ENCODE data around the gene CLRN3. TPM values are rescaled to one million over a fixed set of nuclear protein-coding genes. Genes with fewer than 3 reads are reported as not detected.

The CLRN3 gene
- total and polyA plus RNA-seq, 7 donors: 0.03 TPM; not detected in 6

DNA sequence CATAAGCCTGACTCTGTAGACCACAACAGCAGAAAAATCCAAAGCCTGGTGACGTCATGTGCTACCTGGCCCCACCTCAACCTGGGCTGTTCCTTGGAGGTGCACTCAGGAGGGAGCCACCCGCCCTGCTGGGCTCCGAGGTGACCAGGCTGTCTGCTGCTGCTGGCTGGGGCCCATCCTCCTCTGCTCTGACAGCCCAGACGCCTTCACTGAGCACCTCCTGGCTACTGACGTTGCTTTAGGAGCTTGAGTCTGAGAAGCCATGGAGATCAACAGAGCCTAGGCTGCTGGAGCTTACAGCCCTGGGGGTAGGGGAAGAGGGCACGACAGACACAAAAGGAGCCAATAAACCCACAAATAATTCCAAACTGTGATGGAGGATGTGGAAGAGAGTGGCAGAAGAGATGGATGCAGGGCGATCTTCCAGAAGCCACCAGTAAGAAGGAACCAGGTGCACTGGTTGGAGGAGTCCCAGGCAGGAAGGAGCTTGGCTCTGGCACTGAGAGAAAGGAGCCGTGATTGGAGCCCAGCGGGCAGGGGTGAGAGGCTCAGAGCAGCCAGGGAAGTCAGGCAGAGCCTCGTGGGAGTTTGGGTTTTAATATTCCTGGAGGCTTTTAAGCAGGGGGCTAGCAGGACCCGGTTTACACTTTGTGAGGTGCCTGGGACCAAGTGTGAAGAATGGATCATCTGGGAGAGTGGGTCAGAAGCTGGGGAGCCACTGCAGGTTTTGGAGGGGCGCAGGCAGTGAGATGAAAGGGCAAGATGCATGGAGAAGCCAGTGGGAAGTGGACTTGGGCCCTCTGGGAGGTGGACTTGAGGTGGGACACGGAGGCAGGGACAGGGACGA lies 12.5 kb upstream of the CLRN3 start:
- no peak for ATAC-seq
- WGBS, 3 donors: 80 to 87% (median 81%) methylated on average over 14 of the region's 14 CpGs
- TF ChIP-seq, protein P1, sequence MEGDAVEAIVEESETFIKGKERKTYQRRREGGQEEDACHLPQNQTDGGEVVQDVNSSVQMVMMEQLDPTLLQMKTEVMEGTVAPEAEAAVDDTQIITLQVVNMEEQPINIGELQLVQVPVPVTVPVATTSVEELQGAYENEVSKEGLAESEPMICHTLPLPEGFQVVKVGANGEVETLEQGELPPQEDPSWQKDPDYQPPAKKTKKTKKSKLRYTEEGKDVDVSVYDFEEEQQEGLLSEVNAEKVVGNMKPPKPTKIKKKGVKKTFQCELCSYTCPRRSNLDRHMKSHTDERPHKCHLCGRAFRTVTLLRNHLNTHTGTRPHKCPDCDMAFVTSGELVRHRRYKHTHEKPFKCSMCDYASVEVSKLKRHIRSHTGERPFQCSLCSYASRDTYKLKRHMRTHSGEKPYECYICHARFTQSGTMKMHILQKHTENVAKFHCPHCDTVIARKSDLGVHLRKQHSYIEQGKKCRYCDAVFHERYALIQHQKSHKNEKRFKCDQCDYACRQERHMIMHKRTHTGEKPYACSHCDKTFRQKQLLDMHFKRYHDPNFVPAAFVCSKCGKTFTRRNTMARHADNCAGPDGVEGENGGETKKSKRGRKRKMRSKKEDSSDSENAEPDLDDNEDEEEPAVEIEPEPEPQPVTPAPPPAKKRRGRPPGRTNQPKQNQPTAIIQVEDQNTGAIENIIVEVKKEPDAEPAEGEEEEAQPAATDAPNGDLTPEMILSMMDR (IDR thresholded peaks at IDR 0.05): no peak
- intact Hi-C loops (cut with DNase I): loop anchor here in 1 of 2 donors (5.0 kb wide), 1 partner anchor 162 kb away; no protein-coding TSS in a partner anchor
- H3K4me3 ChIP-seq: no peak overlapping the region
- no peaks in the 10 kb centered on the region for H3K4me1 ChIP-seq
- no peaks in the 10 kb centered on the region for H3K36me3 ChIP-seq (ENCODE audit: insufficient read depth in 1 of 2, low read depth in 1 of 2)
- peaks cover 0 to 9% (median 5%) of the 10 kb centered on the region in 3 donors for H3K27me3 ChIP-seq (ENCODE audit: insufficient read depth in 3 of 3, low read length in 2 of 3)
- H3K9me3 ChIP-seq: no peaks in the 10 kb centered on the region
- no peak for DNase-seq
- H3K27ac ChIP-seq: no peak overlapping the region

DNA sequence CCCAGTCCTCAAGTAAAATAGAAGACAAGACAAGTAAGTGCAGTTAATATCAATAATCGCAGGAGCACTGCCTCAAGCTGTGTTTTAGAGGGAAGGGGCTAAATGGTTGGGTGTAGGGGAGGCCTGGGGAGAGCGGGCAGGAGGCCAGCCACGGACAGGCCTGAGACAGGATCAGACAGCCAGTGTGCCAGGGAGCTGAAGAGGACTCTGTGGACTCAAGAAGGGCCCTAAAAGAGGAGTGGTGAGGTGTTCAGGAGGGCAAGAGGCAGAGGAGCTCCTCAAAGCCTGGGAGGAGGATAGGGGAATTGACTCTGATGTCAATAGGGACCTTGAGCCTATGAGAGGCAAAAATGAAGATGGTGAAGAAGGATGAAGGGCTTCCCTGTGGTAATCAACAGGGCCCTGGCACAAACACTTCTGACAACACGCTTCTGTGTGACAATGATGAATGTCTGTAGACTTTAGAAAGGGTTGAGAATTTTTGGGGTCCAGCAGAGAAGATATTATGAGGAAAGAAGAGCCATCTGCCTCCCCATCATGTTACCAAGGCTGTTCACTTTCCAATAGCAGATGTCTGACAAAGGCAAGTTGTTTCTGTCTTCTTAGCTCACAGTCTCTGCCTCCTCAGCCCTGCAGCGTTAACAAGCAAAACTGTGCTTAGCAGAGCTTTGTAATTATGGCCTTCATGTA lies 11.7 kb upstream of the CLRN3 start:
- Histone ChIP-seq H3K4me1 (no peaks in the 10 kb centered on the region), H3K9me3 (no peaks in the 10 kb centered on the region), H3K4me3 (no peak overlapping the region), H3K27me3 (ENCODE audit: insufficient read depth in 3 of 3, low read length in 2 of 3) (peaks cover 0 to 9% (median 5%) of the 10 kb centered on the region in 3 donors), H3K27ac (no peak overlapping the region), H3K36me3 (ENCODE audit: insufficient read depth in 1 of 2, low read depth in 1 of 2) (no peaks in the 10 kb centered on the region)
- intact Hi-C loops (cut with DNase I): no loop called here
- ATAC-seq: no peak
- TF ChIP-seq, protein P1 (IDR thresholded peaks at IDR 0.05): no peak
- no peak for DNase-seq
- 85 to 96% (median 89%) methylated on average over 5 of the region's 5 CpGs for WGBS, 3 donors

DNA sequence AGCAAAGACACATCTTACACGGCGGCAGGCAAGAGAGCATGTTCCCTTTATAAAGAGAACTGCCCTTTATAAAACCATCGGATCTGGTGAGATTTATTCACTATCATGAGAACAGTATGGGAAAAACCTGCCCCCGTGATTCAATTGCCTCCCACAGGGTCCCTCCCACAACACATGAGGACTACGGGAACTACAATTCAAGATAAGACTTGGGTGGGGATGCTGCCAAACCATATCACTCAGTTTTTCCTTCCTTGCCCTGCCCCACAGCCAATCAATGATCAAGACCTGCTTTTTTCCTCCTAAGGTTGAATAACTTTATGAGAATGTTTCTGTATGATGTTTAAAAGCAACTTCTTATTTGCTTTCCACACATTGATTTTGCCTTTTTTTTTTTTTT lies 11.0 kb upstream of the CLRN3 start:
- no peaks in the 10 kb centered on the region for H3K9me3 ChIP-seq
- H3K4me3 ChIP-seq: no peak overlapping the region
- 85 to 91% (median 87%) methylated on average over 5 of the region's 5 CpGs for WGBS, 3 donors
- no peak overlapping the region for H3K27ac ChIP-seq
- DNase-seq: no peak
- intact Hi-C loops (cut with DNase I): no loop called here
- H3K36me3 ChIP-seq (ENCODE audit: insufficient read depth in 1 of 2, low read depth in 1 of 2): no peaks in the 10 kb centered on the region
- H3K27me3 ChIP-seq (ENCODE audit: insufficient read depth in 3 of 3, low read length in 2 of 3): peaks cover 0 to 9% (median 5%) of the 10 kb centered on the region in 3 donors
- no peak for ATAC-seq
- H3K4me1 ChIP-seq: no peaks in the 10 kb centered on the region
- TF ChIP-seq, protein P1 (IDR thresholded peaks at IDR 0.05): no peak

DNA sequence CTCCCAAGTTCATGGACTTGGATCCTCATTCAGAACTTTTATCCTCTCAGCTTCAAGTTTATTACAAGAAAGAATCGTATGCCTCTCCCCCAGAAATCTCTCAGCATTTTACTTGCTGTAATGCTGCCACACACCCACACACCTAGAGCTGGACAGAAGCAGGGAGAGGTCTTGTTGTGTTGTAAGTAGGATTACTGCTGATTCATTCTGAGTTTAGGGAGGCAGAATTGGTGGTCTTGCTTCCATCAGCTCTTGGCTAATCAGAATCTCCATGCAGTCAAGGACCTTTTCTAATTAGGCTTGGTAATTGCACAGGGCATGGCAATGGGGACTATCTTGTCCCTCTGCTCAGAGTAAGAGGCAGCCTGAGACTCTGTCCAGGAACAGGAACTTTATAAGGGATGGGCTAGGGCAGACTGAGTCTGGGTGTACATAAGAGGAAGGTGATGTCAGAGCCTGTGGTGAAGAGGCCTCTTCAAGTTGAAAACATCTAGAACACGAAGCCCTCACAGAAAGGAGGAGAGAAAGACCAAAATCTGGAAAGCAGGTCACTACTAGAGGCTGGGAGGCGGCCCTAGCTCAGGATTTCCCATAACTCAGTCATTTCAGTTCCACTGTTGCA lies 7.1 kb upstream of the CLRN3 start:
- no peak overlapping the region for H3K27ac ChIP-seq
- DNase-seq (no peak), ATAC-seq (no peak)
- H3K4me1 ChIP-seq: no peaks in the 10 kb centered on the region
- peaks cover 7% of the 10 kb centered on the region for H3K9me3 ChIP-seq
- peaks cover 0 to 6% (median 0%) of the 10 kb centered on the region in 3 donors for H3K27me3 ChIP-seq (ENCODE audit: insufficient read depth in 3 of 3, low read length in 2 of 3)
- TF ChIP-seq, protein P1 (IDR thresholded peaks at IDR 0.05): no peak
- WGBS, 3 donors: 76 to 85% (median 82%) methylated on average over 3 of the region's 3 CpGs
- H3K4me3 ChIP-seq: no peak overlapping the region
- intact Hi-C loops (cut with DNase I): no loop called here
- H3K36me3 ChIP-seq (ENCODE audit: insufficient read depth in 1 of 2, low read depth in 1 of 2): no peaks in the 10 kb centered on the region
